ENCODE data around the gene VPS18. TPM values are rescaled to one million over a fixed set of nuclear protein-coding genes. Genes with fewer than 3 reads are reported as not detected.

Gene VPS18
- total RNA-seq, 1 experiment from 2014 or later, result 16.9 TPM

GRCh38 chr15:40933517-40933902, 39.3 kb downstream of the VPS18 start:
- Histone ChIP-seq H3K9me2 (ENCODE audit: insufficient read depth) (no peaks in the 10 kb centered on the region), H3K4me3 (replicated peaks in 1 of 2; ENCODE audit: low read depth in 1 of 2, low read length in 2 of 2) (no peak overlapping the region), H3K27ac (ENCODE audit: low read depth, low read length) (no peak overlapping the region), H3K79me2 (ENCODE audit: insufficient read depth, low read length) (no peaks in the 10 kb centered on the region), H4K20me1 (ENCODE audit: insufficient read depth) (no peaks in the 10 kb centered on the region), H3K27me3 (ENCODE audit: insufficient read depth, low read length) (peaks cover 9% of the 10 kb centered on the region; the same call in 1 of the 2 replicates), H3K9me3 (ENCODE audit: control insufficient read depth in 1 of 2, insufficient read depth in 1 of 2, low read depth in 1 of 2, low read length in 2 of 2) (no peaks in the 10 kb centered on the region), H3K4me2 (ENCODE audit: low read length) (no peak overlapping the region), H2AFZ (ENCODE audit: low read depth, low read length, poor library complexity, severe bottlenecking) (no peak overlapping the region), H3K36me3 (ENCODE audit: control insufficient read depth in 1 of 2, insufficient read depth in 2 of 2, low read length in 2 of 2) (no peaks in the 10 kb centered on the region), H3K9ac (ENCODE audit: low read length) (no peak overlapping the region), H3K4me1 (ENCODE audit: control insufficient read depth in 1 of 2, insufficient read depth in 2 of 2, low read length in 2 of 2) (peaks cover 20 to 29% of the 10 kb centered on the region in 2 experiments)
- RAD21 ChIA-PET (ENCODE audit: low non-redundant PET in 1 of 2, low total read pairs in 2 of 2, uncharacterized antibody in 2 of 2, unreplicated experiment in 2 of 2), result no interaction called here
- intact Hi-C loops (cut with micrococcal nuclease), result loop anchor here (5.0 to 10.0 kb wide), 2 partner anchors 89 to 251 kb away; no protein-coding TSS in a partner anchor
- POLR2A ChIA-PET, result interaction anchor here (1.8 kb wide), 1 partner anchor 19 kb away, joined by 4 read pairs; the partner anchor contains the start of gene CHAC1
- ATAC-seq, result no peak
- DNase-seq (ENCODE audit: low read depth, low spot score), result no peak
- CTCF ChIA-PET, result interaction anchor here (1.8 kb wide), 2 partner anchors 8 to 28 kb away, joined by 6 read pairs; no protein-coding TSS in a partner anchor
- BruUV-seq (replicated peaks), result no TSS peak
- TF ChIP-seq EGR1 (IDR thresholded peaks at IDR 0.05; ENCODE audit: low read depth) (no peak), MAX (IDR thresholded peaks at IDR 0.05) (no peak), ELF1 (IDR thresholded peaks at IDR 0.05; ENCODE audit: borderline replicate concordance, low read depth) (no peak), REST (IDR thresholded peaks at IDR 0.05; ENCODE audit: low read depth) (no peak), CTCF (IDR thresholded peaks at IDR 0.05 in 2 of 3, conservative IDR thresholded peaks at IDR 0.05 in 1 of 3; ENCODE audit: borderline replicate concordance in 1 of 3, insufficient read depth in 1 of 3, low read depth in 2 of 3, low read length in 2 of 3) (no peak)

All from HCT116 (cell line).